ENCODE data around the gene PDE6B.

DNA sequence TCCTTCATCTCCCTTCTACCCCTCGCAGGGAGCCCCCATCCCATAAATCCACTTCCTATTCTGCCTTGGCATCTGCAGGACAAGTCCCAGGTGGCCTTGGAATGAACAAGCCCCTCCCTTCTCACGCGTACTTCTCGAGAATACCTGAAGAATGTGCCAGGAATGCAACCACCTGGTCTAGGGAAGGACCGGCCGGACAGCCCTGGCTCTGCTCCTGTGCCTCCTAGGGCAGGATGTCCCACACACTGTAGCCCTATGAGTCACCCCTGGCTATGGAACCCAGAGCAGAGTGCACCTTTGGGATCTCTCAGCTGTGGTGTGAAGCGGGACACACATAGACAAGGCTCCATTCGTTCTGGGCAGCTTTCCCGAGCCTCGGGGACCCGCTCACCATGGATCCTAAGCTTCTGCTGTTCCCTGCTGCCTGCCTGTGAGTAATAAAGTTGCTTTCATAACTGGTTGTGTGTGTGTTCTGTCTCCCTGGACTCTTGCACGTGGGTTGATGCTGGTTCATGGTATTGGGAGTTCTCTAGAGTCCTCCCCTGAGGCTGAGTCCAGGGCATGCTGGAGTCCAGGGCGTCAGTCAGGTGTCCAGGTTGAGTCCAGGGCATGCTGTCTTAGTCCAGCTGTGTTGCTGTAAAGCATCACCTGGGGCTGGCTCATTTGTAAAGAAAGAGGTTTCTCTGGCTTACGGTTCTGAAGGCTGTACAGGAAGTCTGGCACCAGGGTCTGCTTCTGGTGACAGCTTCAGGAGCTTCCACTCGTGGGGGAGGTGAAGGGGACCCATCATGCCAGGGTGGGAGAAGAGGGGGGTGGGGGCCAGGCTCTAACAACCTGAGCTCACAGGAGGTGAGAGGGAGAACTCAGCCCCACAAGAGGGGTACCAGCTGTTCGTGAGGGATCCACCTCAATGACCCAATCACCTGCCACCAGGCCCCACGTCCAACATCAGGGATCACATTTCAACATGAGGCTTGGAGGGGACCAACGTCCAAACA lies 7.4 kb upstream of the PDE6B start:
- TF ChIP-seq, protein P1, sequence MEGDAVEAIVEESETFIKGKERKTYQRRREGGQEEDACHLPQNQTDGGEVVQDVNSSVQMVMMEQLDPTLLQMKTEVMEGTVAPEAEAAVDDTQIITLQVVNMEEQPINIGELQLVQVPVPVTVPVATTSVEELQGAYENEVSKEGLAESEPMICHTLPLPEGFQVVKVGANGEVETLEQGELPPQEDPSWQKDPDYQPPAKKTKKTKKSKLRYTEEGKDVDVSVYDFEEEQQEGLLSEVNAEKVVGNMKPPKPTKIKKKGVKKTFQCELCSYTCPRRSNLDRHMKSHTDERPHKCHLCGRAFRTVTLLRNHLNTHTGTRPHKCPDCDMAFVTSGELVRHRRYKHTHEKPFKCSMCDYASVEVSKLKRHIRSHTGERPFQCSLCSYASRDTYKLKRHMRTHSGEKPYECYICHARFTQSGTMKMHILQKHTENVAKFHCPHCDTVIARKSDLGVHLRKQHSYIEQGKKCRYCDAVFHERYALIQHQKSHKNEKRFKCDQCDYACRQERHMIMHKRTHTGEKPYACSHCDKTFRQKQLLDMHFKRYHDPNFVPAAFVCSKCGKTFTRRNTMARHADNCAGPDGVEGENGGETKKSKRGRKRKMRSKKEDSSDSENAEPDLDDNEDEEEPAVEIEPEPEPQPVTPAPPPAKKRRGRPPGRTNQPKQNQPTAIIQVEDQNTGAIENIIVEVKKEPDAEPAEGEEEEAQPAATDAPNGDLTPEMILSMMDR (IDR thresholded peaks at IDR 0.05): no peak
- TF ChIP-seq POLR2A (IDR thresholded peaks at IDR 0.05) (no peak), EP300 (IDR thresholded peaks at IDR 0.05) (no peak)

Data from ovary (tissue), 3 donors.